Fibroblast of lung (primary cell): ENCODE measurements around the gene ALDH3A2. TPM values are rescaled to one million over a fixed set of nuclear protein-coding genes. Genes with fewer than 3 reads are reported as not detected.

Source experiments
- DNase-seq, 2 donors: peaks; one replicate each; pipeline versions ENCODE4 v3.0.0 to v3.0.0-alpha.2; 2010; ENCODE audit warnings: low read depth in 2 of 2
- H2AFZ ChIP-seq: 2 replicates; pipeline ENCODE4 v1.5.1; 2012; ENCODE audit warnings: low read length, control low read depth, inconsistent platforms
- H3K27ac ChIP-seq: 2 replicates; pipeline ENCODE4 v1.5.1; 2011; ENCODE audit warnings: low read length, control low read depth; ENCODE audit not compliant: insufficient read depth
- H3K27me3 ChIP-seq: 2 replicates; pipeline ENCODE4 v1.5.1; 2011; ENCODE audit warnings: mild to moderate bottlenecking, low read length; ENCODE audit not compliant: control insufficient read depth, insufficient read depth
- H3K36me3 ChIP-seq: 2 replicates; pipeline ENCODE4 v1.5.1; 2011; ENCODE audit warnings: low read length; ENCODE audit not compliant: control insufficient read depth, insufficient read depth
- H3K4me1 ChIP-seq: 2 replicates; pipeline ENCODE4 v1.5.1; 2011; ENCODE audit warnings: low read length; ENCODE audit not compliant: control insufficient read depth, insufficient read depth; ENCODE audit errors: extremely low read depth
- H3K4me2 ChIP-seq: 2 replicates; pipeline ENCODE4 v1.5.1; 2011; ENCODE audit warnings: low read length, control low read depth; ENCODE audit not compliant: insufficient read depth; ENCODE audit errors: extremely low read depth
- H3K4me3 ChIP-seq, 4 experiments: fragments of 200-600 bp in 1 of 4; sonication (generic) in 1 of 4; replicated peaks in 1 of 4; 2 replicates each; pipeline ENCODE4 v1.5.1; 2011 to 2016; ENCODE audit warnings: low read length in 4 of 4, low read depth in 3 of 4, mild to moderate bottlenecking in 3 of 4, control low read depth in 2 of 4, inconsistent platforms in 1 of 4, mixed read lengths in 1 of 4; ENCODE audit not compliant: insufficient read depth in 1 of 4; ENCODE audit errors: control extremely low read depth in 1 of 4
- H3K79me2 ChIP-seq: 2 replicates; pipeline ENCODE4 v1.5.1; 2012; ENCODE audit warnings: mild to moderate bottlenecking, low read length, inconsistent platforms; ENCODE audit not compliant: control insufficient read depth, insufficient read depth
- H3K9ac ChIP-seq: 2 replicates; pipeline ENCODE4 v1.5.1; 2011; ENCODE audit warnings: mild to moderate bottlenecking, low read length, control low read depth; ENCODE audit not compliant: insufficient read depth
- H3K9me3 ChIP-seq: 2 replicates; pipeline ENCODE4 v1.5.1; 2012; ENCODE audit warnings: low read depth, low read length; ENCODE audit not compliant: control insufficient read depth, insufficient read depth
- H4K20me1 ChIP-seq: 2 replicates; pipeline ENCODE4 v1.5.1; 2011; ENCODE audit warnings: low read length; ENCODE audit not compliant: control insufficient read depth, insufficient read depth; ENCODE audit errors: extremely low read depth
- EZH2 ChIP-seq: IDR thresholded peaks from 2 replicates; pipeline ENCODE4 v1.5.1; 2012; ENCODE audit warnings: low read length, control low read depth, mild to moderate bottlenecking; ENCODE audit errors: missing control alignments
- polyA plus RNA-seq, 2 donors: library from polyadenylated mRNA; depleted of rRNA in 1 of 2; stranded (reverse) in 1 of 2; unstranded in 1 of 2; fragments of >200 nt; gene quantifications; 2 replicates each; pipeline ENCODE4 v1.2.1, GENCODE V29; 2011 to 2012; ENCODE audit warnings: missing spikeins in 1 of 2
- total RNA-seq: library from RNA; depleted of rRNA; stranded (reverse); fragments of >200 nt; gene quantifications from 2 replicates; pipeline ENCODE4 v1.2.1, GENCODE V29; 2014
- TF ChIP-seq, protein P1 (sequence below), 2 donors: IDR thresholded peaks in 1 of 2; conservative IDR thresholded peaks in 1 of 2; 1 replicate in 1 of 2; 2 replicates in 1 of 2; pipeline ENCODE4 v1.5.1; 2011 to 2012; ENCODE audit warnings: low read length in 2 of 2, control low read depth in 1 of 2, inconsistent platforms in 1 of 2, low read depth in 1 of 2, mild to moderate bottlenecking in 1 of 2

ALDH3A2 gene
- total and polyA plus RNA-seq, 2 donors (not counting 1 experiment from before 2014, with no cell fraction given) = 14.6 to 30.2 TPM

DNA sequence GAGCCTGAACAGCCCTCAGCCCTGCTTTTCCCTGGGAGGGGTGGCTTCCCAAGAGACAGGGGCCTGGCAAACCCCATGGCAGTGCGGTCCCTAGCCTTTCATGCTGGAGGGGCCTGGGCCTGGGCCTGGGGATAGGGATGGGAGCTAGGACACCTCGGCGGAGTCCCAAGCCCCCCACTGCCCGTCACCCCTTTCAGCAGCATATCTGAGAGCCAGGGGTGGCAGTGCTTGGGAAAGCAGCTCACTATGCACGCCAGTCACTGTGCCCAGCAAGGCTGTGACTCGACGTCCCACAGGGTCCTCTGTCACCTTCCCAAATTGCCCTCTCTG, 68.4 kb downstream of the ALDH3A2 start:
- TF ChIP-seq EZH2 = no peak
- TF ChIP-seq, protein P1, sequence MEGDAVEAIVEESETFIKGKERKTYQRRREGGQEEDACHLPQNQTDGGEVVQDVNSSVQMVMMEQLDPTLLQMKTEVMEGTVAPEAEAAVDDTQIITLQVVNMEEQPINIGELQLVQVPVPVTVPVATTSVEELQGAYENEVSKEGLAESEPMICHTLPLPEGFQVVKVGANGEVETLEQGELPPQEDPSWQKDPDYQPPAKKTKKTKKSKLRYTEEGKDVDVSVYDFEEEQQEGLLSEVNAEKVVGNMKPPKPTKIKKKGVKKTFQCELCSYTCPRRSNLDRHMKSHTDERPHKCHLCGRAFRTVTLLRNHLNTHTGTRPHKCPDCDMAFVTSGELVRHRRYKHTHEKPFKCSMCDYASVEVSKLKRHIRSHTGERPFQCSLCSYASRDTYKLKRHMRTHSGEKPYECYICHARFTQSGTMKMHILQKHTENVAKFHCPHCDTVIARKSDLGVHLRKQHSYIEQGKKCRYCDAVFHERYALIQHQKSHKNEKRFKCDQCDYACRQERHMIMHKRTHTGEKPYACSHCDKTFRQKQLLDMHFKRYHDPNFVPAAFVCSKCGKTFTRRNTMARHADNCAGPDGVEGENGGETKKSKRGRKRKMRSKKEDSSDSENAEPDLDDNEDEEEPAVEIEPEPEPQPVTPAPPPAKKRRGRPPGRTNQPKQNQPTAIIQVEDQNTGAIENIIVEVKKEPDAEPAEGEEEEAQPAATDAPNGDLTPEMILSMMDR (conservative IDR thresholded peaks at IDR 0.05 in 1 of 2, IDR thresholded peaks at IDR 0.05 in 1 of 2; ENCODE audit: low read depth in 1 of 2, low read length in 2 of 2) = no peak
- DNase-seq = no peak

DNA sequence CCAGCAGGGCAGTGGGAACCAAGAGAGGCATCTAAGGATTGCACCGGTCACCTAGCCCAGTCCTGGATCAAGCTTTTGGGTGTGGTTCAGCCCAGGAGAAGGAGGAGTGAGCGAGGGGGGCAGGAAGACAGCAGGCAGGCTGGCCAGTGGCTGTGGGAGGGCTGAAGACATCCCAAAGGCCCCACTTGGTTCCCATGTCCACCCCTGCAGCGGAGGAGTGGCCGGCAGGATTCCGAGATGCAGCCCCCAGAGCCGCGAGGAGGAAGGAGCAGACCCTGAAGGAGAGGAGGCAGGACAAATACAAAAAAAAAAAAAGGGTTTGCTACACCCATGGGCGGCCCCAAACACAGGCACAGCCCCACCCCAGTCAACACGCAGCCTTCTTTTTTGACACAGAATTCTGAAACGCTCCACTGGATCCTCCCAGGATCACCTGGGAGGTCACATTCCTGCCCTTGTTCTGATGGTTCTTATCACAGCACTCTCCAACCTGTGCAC, 68.9 kb downstream of the ALDH3A2 start:
- Histone ChIP-seq H3K4me3 (no peak overlapping the region), H3K4me1 (no peaks in the 10 kb centered on the region), H3K9ac (no peak overlapping the region), H3K27ac (no peak overlapping the region), H3K9me3 (no peaks in the 10 kb centered on the region), H3K27me3 (no peaks in the 10 kb centered on the region), H4K20me1 (no peaks in the 10 kb centered on the region), H3K36me3 (no peaks in the 10 kb centered on the region), H3K4me2 (no peak overlapping the region), H3K79me2 (no peaks in the 10 kb centered on the region), H2AFZ (no peak overlapping the region)
- TF ChIP-seq, protein P1 (conservative IDR thresholded peaks at IDR 0.05 in 1 of 2, IDR thresholded peaks at IDR 0.05 in 1 of 2; ENCODE audit: low read depth in 1 of 2, low read length in 2 of 2) = no peak
- no peak for TF ChIP-seq EZH2
- no peak for DNase-seq

More for the DNA sequence above, 68.4 kb downstream of the ALDH3A2 start:
- Histone ChIP-seq H3K79me2 (no peaks in the 10 kb centered on the region), H3K9me3 (no peaks in the 10 kb centered on the region), H4K20me1 (no peaks in the 10 kb centered on the region), H3K9ac (no peak overlapping the region), H3K36me3 (no peaks in the 10 kb centered on the region), H3K4me3 (no peak overlapping the region), H3K27ac (no peak overlapping the region), H2AFZ (no peak overlapping the region), H3K4me2 (no peak overlapping the region), H3K27me3 (no peaks in the 10 kb centered on the region), H3K4me1 (no peaks in the 10 kb centered on the region)

DNA sequence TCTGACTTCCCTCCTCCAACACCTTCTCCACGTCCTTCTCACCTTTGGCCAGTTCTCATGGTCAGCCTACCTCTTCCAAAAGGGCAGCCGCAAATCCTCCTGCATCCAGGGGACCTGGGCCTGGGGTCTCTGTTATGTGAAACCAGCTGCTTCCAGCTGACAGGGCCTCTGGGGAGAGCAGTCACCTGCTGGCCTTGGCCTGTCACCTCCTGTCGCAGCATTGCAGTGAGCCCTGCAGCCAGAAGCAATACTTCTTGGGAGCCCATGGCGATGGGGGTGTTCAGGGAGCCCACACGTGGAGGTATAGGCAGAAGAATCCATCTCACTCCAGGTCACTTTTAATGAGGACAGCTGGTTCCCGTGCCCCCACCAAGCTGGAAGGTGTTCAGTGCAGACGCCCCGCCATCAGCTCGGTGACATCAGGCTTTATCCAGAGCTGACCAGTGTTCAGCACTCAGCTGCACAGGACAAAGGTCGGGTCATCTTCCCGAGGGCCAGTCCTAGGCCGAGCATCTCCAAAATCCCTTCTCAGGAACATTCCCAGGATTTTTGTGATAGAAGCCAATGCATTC, 69.6 kb downstream of the ALDH3A2 start:
- Histone ChIP-seq H4K20me1 (no peaks in the 10 kb centered on the region), H3K4me2 (no peak overlapping the region), H2AFZ (no peak overlapping the region), H3K27ac (no peak overlapping the region), H3K4me3 (no peak overlapping the region), H3K27me3 (no peaks in the 10 kb centered on the region), H3K9me3 (no peaks in the 10 kb centered on the region), H3K79me2 (no peaks in the 10 kb centered on the region), H3K36me3 (no peaks in the 10 kb centered on the region), H3K4me1 (no peaks in the 10 kb centered on the region), H3K9ac (no peak overlapping the region)
- no peak for DNase-seq
- TF ChIP-seq EZH2 = no peak
- TF ChIP-seq, protein P1 (conservative IDR thresholded peaks at IDR 0.05 in 1 of 2, IDR thresholded peaks at IDR 0.05 in 1 of 2; ENCODE audit: low read depth in 1 of 2, low read length in 2 of 2) = no peak
